B cell (primary cell): ENCODE data around the gene TSSK2. TPM values are rescaled to one million over a fixed set of nuclear protein-coding genes. Genes with fewer than 3 reads are reported as not detected.

ENCODE experiments used
- ATAC-seq: fragments of 200-7000 bp; cut with Tn5 transposase; one replicate; pipeline ENCODE4 v1.10.0; 2021; ENCODE audit warnings: low read depth, mild to moderate bottlenecking, moderate number of reproducible peaks, moderate library complexity
- CTCF ChIA-PET: fragments of 350-600 bp; sonication (Branson Sonifier 250); formaldehyde crosslinking; loops from one replicate; lab custom pipeline; 2021; ENCODE audit warnings: antibody characterized with exemption, inconsistent platforms; lab: Charles Lee
- POLR2A ChIA-PET: fragments of 350-600 bp; sonication (Branson Sonifier 250); formaldehyde crosslinking; loops from one replicate; lab custom pipeline; 2021; ENCODE audit warnings: antibody characterized with exemption; lab: Charles Lee
- DNase-seq: peaks from one replicate; pipeline ENCODE4 v3.0.0; 2013
- H2AFZ ChIP-seq: 2 replicates; pipeline ENCODE4 v1.6.1; 2012; ENCODE audit warnings: mild to moderate bottlenecking, low read depth, low read length; ENCODE audit not compliant: insufficient read depth, poor library complexity, severe bottlenecking
- H3K27ac ChIP-seq, 2 donors: 1 replicate in 1 of 2; 2 replicates in 1 of 2; pipeline ENCODE4 v1.5.1; 2012 to 2013; ENCODE audit warnings: low read length in 2 of 2, mild to moderate bottlenecking in 2 of 2, moderate library complexity in 1 of 2
- H3K27me3 ChIP-seq, 4 experiments: fragments of 200-600 bp in 1 of 4; sonication (generic) in 1 of 4; replicated peaks in 1 of 4; 1 replicate in 2 of 4; 2 replicates in 2 of 4; pipeline versions ENCODE4 v1.6.1 to v1.7.0; 2013 to 2016; ENCODE audit warnings: low read length in 3 of 4, mild to moderate bottlenecking in 2 of 4, mixed read lengths in 1 of 4, moderate library complexity in 1 of 4; ENCODE audit not compliant: insufficient read depth in 4 of 4, control insufficient read depth in 3 of 4; ENCODE audit errors: control extremely low read depth in 1 of 4
- H3K36me3 ChIP-seq, 2 experiments: replicated peaks in 1 of 2; 1 replicate in 1 of 2; 2 replicates in 1 of 2; pipeline versions ENCODE4 v1.6.1 to v1.7.1; 2013; ENCODE audit warnings: low read length in 1 of 2; ENCODE audit not compliant: insufficient read depth in 2 of 2, control insufficient read depth in 1 of 2; ENCODE audit errors: control extremely low read depth in 1 of 2, extremely low read depth in 1 of 2
- H3K4me1 ChIP-seq, 2 donors: fragments of 200-600 bp in 1 of 2; sonication (generic) in 1 of 2; 1 replicate in 1 of 2; 2 replicates in 1 of 2; pipeline versions ENCODE4 v1.5.1 to v1.6.1; 2013 to 2017; ENCODE audit warnings: low read length in 2 of 2; ENCODE audit not compliant: control insufficient read depth in 2 of 2, insufficient read depth in 2 of 2
- H3K4me2 ChIP-seq: replicated peaks from 2 replicates; pipeline ENCODE3; 2012; ENCODE audit warnings: mild to moderate bottlenecking, low read depth, low read length; ENCODE audit not compliant: poor library complexity, severe bottlenecking
- H3K4me3 ChIP-seq, 5 experiments: fragments of 200-600 bp in 1 of 5; sonication (generic) in 1 of 5; 1 replicate in 3 of 5; 2 replicates in 2 of 5; pipeline versions ENCODE4 v1.5.1 to v1.7.0; 2011 to 2016; ENCODE audit warnings: low read length in 4 of 5, mild to moderate bottlenecking in 4 of 5, low read depth in 2 of 5, control low read depth in 1 of 5, moderate library complexity in 1 of 5; ENCODE audit not compliant: insufficient read depth in 1 of 5; ENCODE audit errors: control extremely low read depth in 1 of 5, extremely low read depth in 1 of 5
- H3K79me2 ChIP-seq: fragments of 200-600 bp; sonication (generic); one replicate; pipeline ENCODE4 v1.6.0; 2016; ENCODE audit warnings: low read length; ENCODE audit not compliant: control insufficient read depth, insufficient read depth
- H3K9ac ChIP-seq: fragments of 200-600 bp; sonication (generic); 2 replicates; pipeline ENCODE4 v1.6.1; 2017; ENCODE audit warnings: mild to moderate bottlenecking, low read length, moderate library complexity
- H3K9me3 ChIP-seq, 3 donors: one replicate each; pipeline versions ENCODE4 v1.6.1 to v1.7.1; 2013; ENCODE audit warnings: low read length in 2 of 3; ENCODE audit not compliant: control insufficient read depth in 2 of 3, insufficient read depth in 1 of 3; ENCODE audit errors: control extremely low read depth in 1 of 3
- H4K20me1 ChIP-seq: 2 replicates; pipeline ENCODE4 v1.6.0; 2012; ENCODE audit warnings: mild to moderate bottlenecking, low read length; ENCODE audit not compliant: insufficient read depth, control insufficient read depth, poor library complexity, severe bottlenecking
- H3K27ac Mint-ChIP-seq: one replicate; pipeline ENCODE4 v1.8.0; 2021; ENCODE audit warnings: mixed read lengths
- H3K27me3 Mint-ChIP-seq: one replicate; pipeline ENCODE4 v1.8.0; 2021; ENCODE audit warnings: mixed read lengths
- H3K4me1 Mint-ChIP-seq: one replicate; pipeline ENCODE4 v1.8.0; 2021; ENCODE audit warnings: mixed read lengths
- H3K4me3 Mint-ChIP-seq: one replicate; pipeline ENCODE4 v1.8.0; 2021; ENCODE audit warnings: mixed read lengths
- H3K9me3 Mint-ChIP-seq: one replicate; pipeline ENCODE4 v1.8.0; 2022; ENCODE audit warnings: mixed read lengths; ENCODE audit not compliant: insufficient read depth
- CTCF ChIP-seq: fragments of 200-600 bp; IDR thresholded peaks from one replicate; pipeline ENCODE4 v1.8.0; 2022; ENCODE audit warnings: antibody characterized with exemption, mild to moderate bottlenecking
- EZH2 ChIP-seq: IDR thresholded peaks from 2 replicates; pipeline ENCODE4 v1.6.1; 2012; ENCODE audit warnings: borderline replicate concordance, low read depth, mild to moderate bottlenecking, moderate library complexity, low read length; ENCODE audit not compliant: insufficient read depth, poor library complexity, severe bottlenecking
- WGBS: methylation state at CpG from one replicate; pipeline ENCODE4 v1.1.5; 2013; ENCODE audit warnings: missing lambda C conversion rate; ENCODE audit not compliant: insufficient coverage; 5-methylcytosine and 5-hydroxymethylcytosine counted together
- intact Hi-C: fragments of 100-400 bp; cut with micrococcal nuclease; formaldehyde crosslinking; loops from one replicate; pipeline ENCODE4 v1.10.0; 2022
- polyA plus RNA-seq: library from polyadenylated mRNA; depleted of rRNA; stranded (reverse); fragments of >200 nt; gene quantifications from 2 replicates; pipeline ENCODE4 v1.2.3, GENCODE V29; 2012
- total RNA-seq, 2 donors: library from RNA; stranded (reverse); fragments of 120-200 nt in 1 of 2; gene quantifications; 1 replicate in 1 of 2; 2 replicates in 1 of 2; pipeline versions ENCODE4 v1.2.3 to v1.2.4, GENCODE V29; 2013 to 2022

The TSSK2 gene
- total and polyA plus RNA-seq, 2 donors (not counting 1 experiment from before 2014, with no cell fraction given) = 0.15 TPM; not detected in 1

- H3K27me3 ChIP-seq = no peaks in the 10 kb centered on the region
- peaks cover 90% of the 10 kb centered on the region for H4K20me1 ChIP-seq
- no peak overlapping the region for H3K9ac ChIP-seq
- Mint-ChIP-seq H3K9me3 (no peaks in the 10 kb centered on the region), H3K27ac (no peak overlapping the region), H3K4me1 (peaks cover 56% of the 10 kb centered on the region), H3K4me3 (no peak overlapping the region), H3K27me3 (no peaks in the 10 kb centered on the region)
- DNase-seq (no peak), ATAC-seq (no peak)
- 100% methylated on average over 7 of the region's 8 CpGs for WGBS
- H3K4me3 ChIP-seq = no peak overlapping the region
- peaks cover 18 to 31% of the 10 kb centered on the region in 2 donors for H3K4me1 ChIP-seq
- no peaks in the 10 kb centered on the region for H3K9me3 ChIP-seq
- ChIA-PET POLR2A (no interaction called here), CTCF (interaction anchor here (0.7 to 1.0 kb wide), 3 partner anchors 17 to 524 kb away, joined by 3 read pairs; partner anchors contain the start of genes DGCR2 and ESS2)
- no peak for TF ChIP-seq CTCF
- no peak for TF ChIP-seq EZH2
- peaks cover 0 to 5% of the 10 kb centered on the region in 2 experiments for H3K36me3 ChIP-seq
- H3K27ac ChIP-seq = no peak overlapping the region
- H3K79me2 ChIP-seq = peaks cover 97% of the 10 kb centered on the region
- intact Hi-C loops = loop anchor here (5.0 kb wide), 1 partner anchor 37 kb away; the partner anchor contains the start of gene ESS2
- no peak overlapping the region for H2AFZ ChIP-seq
- no peak overlapping the region for H3K4me2 ChIP-seq
These were observed 25.7 kb upstream of the TSSK2 start for GRCh38 chr22:19105456-19105855.
